ENCODE results near the gene ASPM.
"Not testable (repeated sequence)": the region's sequence is repeated elsewhere in the genome, so short reads cannot be mapped to it uniquely, and the experiment has no call there.

The ASPM gene

DNA sequence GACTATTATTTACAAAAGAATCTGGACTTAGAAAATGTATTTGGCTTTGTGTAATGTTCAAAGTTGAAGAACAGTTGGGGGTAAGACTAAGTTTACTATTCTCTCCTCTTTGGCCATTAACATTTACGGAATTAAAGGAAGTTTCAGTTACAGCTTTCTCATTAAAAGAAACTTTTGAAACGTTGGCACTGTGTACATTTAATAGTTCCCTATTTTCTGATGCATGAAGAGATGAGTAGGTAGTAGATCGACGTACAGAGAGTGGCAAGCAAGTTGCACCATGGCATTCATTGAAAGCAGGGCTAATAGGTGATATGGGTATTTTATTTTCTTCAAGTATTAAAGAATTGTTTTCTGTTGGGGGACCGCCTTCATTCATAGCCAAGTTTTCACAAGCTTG lies 3.2 kb downstream of the ASPM start:
- DNase-seq (ENCODE audit: low spot score), result no peak

DNA sequence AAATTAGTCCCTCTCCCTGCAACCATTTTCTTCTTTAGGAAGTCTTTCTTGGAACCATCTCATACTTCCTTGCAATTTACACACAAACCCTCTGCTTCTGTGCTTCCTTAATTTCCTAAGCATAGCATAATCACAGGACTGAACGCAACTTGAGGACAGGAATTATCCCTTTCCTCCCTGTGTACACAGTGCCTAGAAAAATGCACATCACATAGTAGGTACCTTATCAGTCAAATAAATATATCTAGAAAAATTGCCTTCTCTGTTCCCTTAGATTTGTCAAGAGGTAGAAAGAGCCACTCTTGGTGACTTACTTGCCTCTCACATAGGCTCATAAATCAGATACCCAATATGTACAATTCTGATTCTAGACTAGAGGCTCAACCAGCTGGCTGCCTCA lies 4.9 kb downstream of the ASPM start:
- DNase-seq (ENCODE audit: low spot score), result no peak

DNA sequence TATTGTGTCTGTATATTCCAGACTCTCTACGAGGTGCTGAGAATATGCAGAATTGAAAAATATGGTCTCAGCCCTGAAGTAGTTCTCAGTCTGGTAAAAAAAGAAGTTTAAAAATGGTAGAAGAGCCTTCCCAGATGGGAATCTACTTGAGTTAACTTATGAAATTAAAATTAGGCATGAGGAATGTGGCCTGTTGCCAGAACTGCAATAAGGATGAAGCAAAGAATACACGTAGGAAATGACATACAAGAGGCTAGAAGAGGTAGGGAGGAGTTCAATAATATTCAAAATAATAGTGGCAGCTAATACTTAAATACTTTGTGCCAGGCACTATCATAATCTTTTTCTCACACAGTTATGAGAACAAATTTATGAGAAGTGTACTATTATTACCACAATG lies 6.3 kb downstream of the ASPM start:
- no peak for DNase-seq (ENCODE audit: low spot score)

DNA sequence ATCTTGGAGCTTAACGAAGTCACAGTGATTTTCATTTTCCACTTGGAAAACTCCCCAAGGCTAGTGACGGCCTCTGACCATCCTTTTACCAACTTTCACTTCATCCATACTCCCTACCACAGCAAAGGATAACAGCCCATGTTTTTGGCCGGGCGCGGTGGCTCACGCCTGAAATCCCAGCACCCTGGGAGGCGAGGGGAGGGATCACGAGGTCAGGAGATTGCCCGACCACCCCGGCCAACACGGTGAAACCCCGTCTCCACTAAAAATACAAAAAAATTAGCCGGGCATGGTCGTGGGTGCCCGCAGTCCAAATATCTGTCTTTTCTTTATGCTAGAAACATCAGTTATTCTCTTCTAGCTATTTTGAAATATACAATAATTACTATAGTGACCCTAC lies 7.3 kb downstream of the ASPM start:
- DNase-seq (ENCODE audit: low spot score), result no peak

DNA sequence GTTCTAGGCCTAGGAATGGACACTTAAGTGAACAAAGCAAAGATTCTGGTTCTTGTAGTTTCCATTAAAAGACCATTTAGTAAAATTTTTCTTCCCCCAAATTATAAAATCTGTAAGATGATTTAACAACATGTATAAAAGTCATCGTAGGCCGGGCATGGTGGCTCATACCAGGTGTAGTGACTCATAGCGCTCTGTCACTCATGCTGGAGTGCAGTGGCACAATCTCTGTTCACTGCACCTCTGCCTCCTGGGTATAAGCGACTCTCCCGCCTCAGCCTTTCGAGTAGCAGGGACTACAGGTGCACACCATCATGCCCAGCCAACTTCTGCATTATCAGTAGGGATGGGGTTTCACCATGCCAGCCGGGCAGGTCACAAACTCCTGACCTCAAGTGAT lies 9.1 kb downstream of the ASPM start:
- no peak for DNase-seq (ENCODE audit: low spot score)

DNA sequence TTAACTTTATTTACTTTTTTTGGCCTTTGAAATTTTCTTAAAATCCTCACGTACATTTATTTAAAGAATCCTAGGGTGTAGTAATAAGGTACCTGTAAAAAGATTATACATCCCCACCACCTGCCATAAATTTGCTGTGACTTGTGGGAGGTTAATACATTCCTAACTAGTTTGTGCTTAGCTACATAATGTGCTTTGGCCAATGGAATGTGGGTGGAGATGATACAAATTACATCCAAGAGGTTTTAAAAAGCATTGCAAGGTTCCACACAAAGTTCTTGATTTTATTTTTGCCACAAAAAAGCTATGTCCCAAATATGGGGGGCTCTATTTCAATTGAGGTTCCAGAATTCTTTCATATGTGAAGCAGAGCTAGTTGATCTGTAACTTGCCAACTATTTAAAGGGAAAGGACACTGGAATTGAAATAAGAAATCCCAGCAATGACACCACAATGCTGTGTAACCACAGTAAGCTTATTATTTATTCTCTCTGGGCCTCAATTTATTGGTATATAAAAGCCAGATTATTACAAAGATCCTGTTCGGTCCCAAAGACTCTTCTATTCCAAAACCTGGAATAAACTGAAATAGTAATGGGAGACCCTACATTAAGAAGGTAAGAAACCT lies 15.7 kb downstream of the ASPM start:
- DNase-seq (ENCODE audit: low spot score), result no peak

DNA sequence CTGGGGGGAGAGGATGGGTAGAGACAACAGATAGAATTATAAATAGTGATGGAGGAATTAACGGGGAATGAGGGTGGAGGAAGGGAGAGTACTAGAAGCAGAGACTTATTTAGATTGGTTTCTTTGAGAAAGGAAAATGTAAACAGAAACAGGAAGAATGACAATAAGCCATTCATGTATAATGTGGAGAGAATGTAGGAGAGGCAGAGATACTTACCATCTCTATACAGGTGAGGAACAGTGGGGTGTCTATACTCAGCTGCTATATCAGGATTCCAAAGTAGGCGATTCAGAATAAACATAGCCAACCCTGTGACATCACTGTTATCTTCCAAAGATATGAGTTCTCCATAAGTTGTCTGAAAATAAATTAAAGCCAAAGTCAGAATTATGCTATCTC lies 16.8 kb downstream of the ASPM start:
- DNase-seq (ENCODE audit: low spot score), result no peak

DNA sequence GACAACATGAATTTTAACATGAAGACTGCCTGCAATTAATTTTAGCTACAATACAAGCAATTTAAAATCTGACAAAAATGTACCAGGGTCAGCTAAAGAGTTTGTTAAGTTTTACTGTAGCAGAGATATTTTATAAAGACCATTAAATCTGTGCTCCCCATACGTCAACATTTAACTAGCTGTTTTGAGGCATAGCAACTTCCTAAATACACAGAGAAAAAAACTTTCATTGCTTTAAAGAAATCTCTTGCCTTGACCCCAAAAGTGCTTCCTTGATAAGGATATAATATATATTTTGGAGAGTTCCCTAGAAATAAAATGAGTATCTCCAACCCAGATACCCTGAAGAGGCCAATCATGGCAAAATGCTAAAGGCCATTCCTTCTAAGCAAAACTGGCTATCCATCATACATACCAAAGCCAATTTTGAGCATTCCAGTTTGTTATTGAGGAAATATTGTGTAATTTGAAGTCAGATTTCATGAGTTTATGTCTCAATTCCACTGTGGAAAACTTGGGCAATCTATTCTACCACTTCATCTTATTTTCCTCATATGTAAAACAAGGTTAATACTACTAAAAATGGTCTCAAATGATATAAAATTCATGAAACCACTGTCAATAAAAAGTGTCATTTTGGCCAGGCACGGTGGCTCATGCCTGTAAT lies 19.1 kb downstream of the ASPM start:
- no peak for DNase-seq (ENCODE audit: low spot score)

DNA sequence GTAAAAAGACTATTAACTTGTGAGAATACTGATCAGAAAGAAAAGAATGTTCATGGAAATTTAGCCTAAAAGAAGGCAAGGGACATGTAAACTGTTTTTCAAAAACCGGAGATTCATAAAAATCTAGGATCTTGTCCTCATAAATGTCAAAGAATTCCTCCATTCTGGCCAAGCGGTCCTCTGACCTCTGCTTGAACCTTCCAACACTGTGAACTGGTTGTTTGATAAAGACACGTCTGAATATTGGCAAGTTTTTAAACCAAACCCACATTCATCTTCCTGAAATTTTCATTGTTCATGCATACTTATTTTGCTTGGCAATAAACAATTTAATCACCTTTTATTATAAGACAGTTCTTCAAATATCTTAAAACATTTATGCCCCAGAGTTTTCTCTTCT lies 19.8 kb downstream of the ASPM start:
- DNase-seq (ENCODE audit: low spot score), result no peak

DNA sequence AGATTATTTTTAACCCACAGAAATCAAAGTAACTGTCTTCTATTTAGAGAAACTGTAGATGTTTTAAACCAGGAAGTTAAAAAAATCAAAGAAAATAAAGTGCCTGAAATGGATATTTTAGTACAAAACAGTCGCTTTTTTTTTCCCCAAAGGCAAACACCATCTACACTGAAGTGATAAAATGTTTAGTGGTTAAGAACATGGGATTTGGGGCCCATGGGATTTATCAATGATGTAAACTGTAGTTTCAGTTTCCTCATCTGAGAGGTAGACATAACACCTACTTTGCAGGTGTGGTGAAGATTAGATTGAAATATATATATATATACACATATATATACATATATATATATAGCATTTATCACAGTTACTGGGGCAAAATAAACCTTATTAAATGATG lies 22.1 kb downstream of the ASPM start:
- no peak for DNase-seq (ENCODE audit: low spot score)

DNA sequence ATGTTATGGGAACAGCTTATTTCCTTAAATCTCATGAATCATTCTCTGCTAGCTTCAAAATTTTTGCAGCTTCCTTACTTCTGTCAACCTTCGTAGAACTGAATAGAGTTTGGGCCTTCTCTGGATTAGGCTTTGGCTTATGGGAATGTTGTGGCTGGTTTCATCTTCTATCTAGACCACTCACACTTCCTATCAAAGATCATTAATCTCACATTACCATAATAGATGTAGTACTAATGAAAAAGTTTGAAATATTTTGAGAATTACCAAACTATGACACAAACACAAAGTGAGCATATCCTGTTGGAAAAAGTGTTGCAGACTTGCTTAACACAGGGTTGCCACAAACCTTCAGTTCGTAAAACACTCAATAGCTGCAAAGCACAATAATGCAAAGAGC lies 30.3 kb downstream of the ASPM start:
- DNase-seq (ENCODE audit: low spot score), result no peak

DNA sequence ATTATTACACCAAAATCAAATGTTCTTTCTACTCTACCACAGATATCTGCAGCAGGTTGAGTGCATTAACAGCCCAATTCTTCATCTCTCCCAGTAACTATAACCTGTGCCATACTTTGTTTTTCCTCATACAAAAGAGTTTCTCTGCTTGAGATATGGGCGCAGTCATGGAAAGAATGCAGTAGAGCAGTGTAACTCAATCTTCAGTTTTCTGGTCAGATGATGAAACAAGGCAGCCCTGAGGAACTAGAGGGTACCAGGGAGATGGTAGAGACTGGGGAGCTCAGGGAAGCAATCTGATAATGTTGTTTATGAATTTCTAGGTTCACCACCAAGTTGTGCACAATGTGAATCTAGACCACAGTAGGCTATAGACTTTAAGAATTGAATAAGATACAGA lies 39.6 kb downstream of the ASPM start:
- no peak for DNase-seq (ENCODE audit: low spot score)

DNA sequence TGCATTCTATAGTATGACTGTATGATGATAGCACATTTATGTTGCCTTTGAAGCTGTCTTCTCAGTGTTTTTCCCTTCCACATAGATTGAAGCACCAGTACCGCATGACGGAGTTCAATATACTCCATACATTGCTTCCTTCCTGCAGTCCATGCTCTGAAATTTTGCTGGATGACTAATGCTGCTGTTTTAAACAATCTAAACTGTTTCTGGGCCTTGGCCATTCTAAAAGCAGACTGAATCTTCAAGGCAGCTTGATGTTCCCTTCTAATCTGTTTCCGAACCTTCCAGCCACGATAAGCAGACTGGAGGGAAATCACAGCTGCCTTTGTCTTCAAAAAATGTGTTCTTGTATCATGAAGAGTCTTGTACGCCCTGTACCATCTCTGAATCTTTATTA lies 43.2 kb downstream of the ASPM start:
- DNase-seq (ENCODE audit: low spot score), result no peak

DNA sequence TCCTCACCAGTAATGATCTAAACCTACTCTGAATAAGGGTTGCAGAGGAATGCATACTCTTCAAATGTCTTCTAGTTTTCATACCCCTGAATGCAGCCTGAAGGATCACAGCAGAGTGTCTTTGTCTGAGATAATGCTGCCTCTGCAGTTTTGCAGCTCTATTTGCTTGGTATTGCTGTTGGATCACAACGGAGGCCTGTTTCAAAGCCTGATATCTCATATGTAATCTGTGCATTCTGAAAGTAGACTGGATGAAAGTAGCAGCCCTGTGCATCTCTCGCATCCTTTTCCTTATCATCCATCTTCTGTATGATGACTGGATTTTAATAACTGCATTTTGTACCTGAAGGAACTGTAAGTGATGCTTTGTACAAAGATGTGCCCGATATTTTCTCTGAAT lies 44.5 kb downstream of the ASPM start:
- DNase-seq (ENCODE audit: low spot score), result no peak

DNA sequence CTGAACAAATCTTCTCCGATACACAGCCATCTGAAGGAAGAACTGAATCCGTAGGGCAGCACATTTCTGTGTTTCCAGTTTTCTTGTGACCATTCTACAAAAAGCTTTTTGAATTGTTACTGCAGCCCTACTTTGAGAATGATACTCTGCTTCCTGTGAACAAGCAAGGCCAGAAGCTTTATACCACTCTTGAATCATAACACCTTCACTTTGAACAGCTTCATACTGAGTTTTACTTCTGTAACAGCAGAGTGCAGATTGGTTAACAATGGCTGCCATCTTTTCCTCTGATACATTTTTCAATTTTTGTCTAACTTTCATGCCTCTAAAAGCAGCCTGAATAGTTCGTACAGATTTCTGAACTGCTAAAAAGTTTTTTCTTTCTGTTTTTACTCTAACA lies 45.8 kb downstream of the ASPM start:
- DNase-seq (ENCODE audit: low spot score), result no peak

DNA sequence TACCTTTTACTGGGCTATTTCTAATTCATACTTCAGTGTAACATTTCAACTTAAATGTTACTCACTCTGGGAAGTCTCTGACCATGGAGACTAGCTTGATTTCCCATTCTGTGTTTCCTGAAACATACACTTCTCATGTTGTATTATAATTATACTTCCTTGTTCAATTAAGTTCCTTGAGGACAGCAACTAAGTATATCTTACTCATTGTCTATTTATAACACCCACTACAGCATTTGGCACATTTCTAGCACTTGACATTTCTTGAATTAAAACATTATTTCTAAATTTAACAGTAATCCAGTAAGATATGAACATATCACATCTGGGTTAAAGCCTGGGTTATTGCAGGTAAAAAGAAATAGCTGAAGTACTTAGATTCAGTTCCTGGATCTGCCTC lies 47.0 kb downstream of the ASPM start:
- DNase-seq (ENCODE audit: low spot score), result no peak

DNA sequence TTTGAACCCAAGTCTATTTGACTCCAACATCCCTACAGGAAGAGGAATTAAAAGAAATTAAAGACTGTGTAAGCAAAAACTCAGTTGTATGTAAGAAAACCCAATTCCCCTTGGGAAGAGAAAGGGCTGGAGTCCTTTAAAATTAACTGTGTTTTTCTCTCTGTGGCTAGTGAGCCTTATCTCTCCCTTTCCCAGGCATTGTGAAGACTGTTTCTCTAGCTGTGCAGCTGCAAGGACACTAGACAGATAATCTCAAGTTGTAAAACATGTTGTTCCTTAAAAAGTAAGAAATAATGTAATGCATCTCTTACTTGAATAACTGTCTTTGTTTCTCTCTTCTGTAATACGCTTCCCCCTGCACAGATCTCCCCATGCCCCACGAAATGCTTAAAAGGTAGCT lies 49.5 kb downstream of the ASPM start:
- not testable (repeated sequence) for DNase-seq (ENCODE audit: low spot score)

DNA sequence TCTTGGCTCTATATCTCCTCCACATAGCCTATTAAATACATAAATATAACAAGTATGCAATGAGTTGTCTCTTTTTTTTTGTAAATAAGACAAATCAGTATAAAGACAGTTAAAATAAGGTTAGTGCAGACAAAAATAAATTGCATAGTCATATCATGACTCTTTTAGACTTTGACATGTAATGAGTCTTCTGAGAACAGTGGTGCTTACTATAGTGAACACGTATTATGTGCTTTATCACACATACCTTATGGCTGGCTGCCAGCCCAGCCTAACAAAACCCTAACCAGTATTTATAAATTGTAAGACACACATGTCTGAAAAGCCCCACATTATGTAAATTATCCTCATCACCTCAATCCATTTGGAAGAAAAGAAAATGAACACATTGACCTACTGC lies 50.3 kb downstream of the ASPM start:
- DNase-seq (ENCODE audit: low spot score), result no peak

DNA sequence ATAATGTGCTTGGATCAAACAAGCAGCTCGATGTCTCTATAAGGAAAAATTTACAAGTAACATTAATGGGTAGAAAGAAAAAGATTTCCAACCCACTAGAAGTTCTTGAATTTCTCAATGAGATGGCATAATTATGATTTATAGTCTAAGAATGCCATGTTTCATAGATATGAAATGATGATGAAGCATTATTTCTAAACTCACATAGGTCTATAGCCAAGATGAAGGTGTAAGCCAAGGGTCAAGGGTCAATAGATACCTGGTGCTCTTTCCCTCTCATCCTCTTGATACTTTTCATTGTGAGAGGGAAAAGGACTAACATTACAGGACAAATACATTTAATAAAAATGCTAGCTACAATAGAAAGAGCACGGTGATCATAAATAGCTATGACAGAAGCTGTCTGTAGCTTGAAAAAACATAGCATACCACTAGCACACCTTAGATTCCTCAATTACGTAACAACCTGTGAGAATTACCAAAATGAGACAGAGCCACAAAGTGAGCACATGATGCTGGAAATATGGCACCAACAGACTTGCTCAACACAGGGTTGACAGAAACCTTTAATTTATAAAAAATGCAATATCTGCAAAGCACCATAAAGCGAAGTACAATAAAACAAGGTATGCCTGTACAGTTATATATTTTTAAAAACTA lies 53.1 kb downstream of the ASPM start:
- DNase-seq (ENCODE audit: low spot score), result no peak

DNA sequence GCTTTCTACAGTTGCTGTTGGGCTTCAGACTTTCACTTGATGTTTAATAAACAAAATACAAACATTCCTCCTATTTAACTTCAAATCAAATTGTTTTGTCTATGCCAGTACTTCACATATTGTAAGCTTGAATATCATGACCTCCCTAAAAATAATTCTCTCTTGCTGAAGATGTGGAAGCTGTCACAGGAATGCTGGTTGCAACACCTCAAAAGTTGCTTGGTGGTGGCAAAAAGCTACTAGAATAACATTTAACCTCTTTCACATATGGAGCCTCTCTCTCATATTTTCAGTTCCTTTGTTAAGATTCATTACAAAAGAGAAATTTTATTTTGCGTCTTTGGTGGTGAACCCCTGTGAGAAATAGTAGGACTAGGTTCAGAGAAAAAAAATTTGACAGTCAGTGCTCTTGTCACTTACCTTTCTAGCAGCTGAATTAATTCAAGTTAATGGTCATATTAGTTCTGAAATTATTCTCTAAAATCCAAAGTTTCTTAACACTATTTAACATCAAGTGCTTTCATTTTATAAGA lies 53.9 kb downstream of the ASPM start:
- no peak for DNase-seq (ENCODE audit: low spot score)

DNA sequence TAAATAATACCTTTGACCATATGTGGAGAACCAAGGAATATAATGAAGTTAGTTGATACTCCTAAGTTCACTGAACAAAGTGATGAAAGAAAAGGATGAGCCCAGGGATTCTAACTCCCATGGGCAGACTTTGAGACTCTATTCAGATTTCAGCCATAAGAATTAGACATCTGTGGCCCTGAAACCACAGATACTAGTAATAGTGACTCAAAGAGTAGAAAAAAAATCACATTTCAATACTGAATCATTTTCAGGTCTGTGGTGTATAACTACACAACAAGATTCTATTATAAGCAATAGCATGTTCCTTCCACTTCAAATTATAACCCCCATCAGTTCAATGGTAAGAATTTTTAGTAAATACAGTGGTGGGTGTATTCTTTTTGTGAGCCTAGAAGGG lies 63.0 kb downstream of the ASPM start:
- no peak for DNase-seq (ENCODE audit: low spot score)

DNA sequence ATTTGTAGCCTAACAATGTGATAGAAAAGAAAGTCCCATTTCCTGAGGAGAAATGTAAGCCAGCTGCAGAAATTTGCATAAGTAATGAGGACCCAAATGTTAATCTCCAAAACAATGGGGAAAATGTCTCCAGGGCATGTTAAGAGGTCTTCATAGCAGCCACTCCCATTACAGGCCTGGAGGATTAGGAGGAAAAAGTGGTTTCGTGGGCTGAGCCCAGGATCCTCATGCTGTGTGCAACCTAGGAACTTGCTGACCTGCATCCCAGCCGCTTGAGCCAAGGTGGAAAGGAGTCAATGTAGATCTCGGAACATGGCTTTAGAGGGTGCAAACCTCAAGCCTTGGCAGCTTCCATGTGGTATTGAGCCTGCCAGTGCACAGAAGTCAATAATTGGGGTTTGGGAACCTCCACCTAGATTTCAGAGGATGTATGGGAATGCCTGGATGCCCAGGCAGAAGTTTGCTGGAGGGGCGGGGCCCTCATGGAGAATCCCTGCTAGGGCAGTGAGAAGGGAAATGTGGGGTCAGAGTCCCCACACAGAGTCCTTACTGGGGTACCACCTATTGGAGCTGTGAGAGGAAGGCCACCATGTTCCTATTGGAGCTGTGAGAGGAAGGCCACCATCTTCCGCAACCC lies 65.2 kb downstream of the ASPM start:
- no peak for DNase-seq (ENCODE audit: low spot score)

DNA sequence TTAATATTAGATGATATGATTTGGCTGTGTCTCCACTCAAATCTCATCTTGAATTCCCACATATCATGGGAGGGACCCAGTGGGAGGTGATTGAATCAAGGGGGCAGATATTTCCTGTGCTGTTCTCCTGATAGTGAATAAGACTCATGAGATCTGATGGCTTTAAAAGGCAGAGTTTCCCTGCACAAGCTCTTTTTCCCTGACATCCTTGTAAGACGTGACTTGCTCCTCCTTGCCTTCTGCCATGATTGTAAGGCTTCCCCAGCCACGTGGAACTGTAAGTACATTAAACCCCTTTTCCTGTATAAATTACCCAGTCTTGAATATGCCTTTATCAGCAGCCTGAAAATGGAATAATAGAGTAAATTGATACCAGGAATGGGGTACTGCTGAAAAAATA lies 66.1 kb downstream of the ASPM start:
- DNase-seq (ENCODE audit: low spot score), result no peak
